Activated CD4-positive, alpha-beta T cell treated with anti-CD3 and anti-CD28 coated beads for 24 hours (primary cell): Measurements from ENCODE around the gene SLIT3.
A peak's percentile ranks its signal among the peaks of the same experiment; 100 is the strongest.

ENCODE experiments used
- DNase-seq, 2 donors: peaks; one replicate each; pipeline ENCODE4 v3.0.0-alpha.2; 2020; ENCODE audit warnings: low read depth in 2 of 2

Gene SLIT3

DNA sequence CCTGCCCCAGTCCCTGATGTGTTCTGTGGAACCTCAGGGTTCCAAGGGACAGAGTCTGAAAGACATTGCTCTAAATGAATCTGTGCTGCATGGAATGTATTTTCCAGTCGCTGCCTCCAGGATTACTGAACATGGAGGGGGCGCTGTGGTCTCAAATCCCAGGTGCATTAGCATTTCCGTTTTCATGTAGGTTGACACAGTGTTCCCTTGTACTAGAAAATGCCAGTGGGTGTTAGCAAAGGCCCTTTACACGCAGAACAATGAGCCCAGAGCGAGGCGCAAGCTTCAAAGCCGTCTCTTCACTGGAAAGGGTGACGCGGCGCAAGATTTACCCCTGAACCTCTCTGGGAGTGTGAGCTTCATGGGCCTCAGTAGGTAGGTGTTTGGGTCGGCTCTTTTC, 308.3 kb downstream of the SLIT3 start:
- no peak for DNase-seq

GRCh38 chr5:168992016-168992415, 308.9 kb downstream of the SLIT3 start:
- DNase-seq, result no peak

- DNase-seq, result no peak
These were observed 309.6 kb downstream of the SLIT3 start for GRCh38 chr5:168991311-168991710.

- DNase-seq, result no peak
These were observed 310.3 kb downstream of the SLIT3 start for GRCh38 chr5:168990679-168991078.

- no peak for DNase-seq
These were observed 311.0 kb downstream of the SLIT3 start for GRCh38 chr5:168989731-168990505.

GRCh38 chr5:168988699-168989098, 312.2 kb downstream of the SLIT3 start:
- DNase-seq, result no peak

DNA sequence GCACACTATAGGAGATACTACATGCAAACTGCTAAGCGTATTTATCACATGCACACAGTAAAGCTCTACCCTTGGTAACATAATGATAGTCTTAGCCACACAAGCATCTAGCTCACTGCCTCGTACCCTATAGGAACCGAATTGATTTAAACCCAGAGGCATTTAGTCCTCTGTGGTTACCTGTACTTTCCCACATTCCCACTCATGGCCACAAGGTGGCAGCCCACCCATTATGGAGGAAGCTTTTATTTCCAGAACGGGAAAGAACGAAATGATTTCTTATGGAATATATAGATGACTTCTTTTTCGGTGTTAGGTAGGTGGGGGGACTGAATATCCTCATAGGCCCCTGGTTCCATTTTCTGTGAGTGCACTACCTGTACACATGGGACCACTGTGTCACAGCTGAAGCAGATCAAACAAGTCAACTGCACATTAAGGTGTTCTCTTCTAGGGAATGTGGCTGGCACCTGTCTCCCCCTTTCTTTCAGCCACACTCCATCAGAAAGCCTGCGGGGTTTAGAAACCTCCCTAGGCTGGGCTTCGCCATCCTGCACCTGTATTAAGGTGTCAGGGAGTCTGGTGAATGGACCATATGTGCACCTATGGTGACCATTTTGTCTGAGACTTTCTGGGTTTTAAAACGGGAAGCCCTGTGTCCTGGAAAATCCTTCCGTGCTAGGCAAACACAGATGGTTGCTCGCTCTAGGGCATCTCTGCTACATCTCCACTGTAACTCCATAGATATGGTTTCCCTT, 313.2 kb downstream of the SLIT3 start:
- peak; percentile 29 to 62 for DNase-seq

- DNase-seq, result no peak
These were observed 315.5 kb downstream of the SLIT3 start for GRCh38 chr5:168985454-168985853.

GRCh38 chr5:168984135-168984675, 316.7 kb downstream of the SLIT3 start:
- no peak for DNase-seq

DNA sequence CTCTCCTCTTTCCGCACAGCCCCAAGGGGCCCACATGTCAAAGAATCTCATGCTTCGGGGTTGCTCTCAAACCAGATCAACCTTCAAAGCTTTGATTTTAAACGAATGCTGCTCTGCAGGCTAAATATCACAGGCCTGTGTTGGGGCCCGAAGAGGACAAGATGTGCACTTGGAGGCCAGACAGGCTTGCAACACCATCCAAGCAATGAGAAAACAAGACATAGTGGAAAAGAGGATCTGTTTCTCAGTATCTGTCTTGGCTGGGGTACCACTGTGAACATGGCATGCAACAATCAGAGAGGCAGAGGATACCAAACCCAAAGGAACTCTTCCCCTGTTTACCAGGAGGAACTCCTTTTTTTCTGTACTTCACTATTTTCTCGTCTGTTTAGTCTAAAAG, 321.8 kb downstream of the SLIT3 start:
- DNase-seq, result no peak

GRCh38 chr5:168978500-168978899, 322.4 kb downstream of the SLIT3 start:
- DNase-seq, result no peak

- no peak for DNase-seq
These were observed 322.9 kb downstream of the SLIT3 start for GRCh38 chr5:168978015-168978414.

GRCh38 chr5:168976311-168976970, 324.5 kb downstream of the SLIT3 start:
- no peak for DNase-seq

DNA sequence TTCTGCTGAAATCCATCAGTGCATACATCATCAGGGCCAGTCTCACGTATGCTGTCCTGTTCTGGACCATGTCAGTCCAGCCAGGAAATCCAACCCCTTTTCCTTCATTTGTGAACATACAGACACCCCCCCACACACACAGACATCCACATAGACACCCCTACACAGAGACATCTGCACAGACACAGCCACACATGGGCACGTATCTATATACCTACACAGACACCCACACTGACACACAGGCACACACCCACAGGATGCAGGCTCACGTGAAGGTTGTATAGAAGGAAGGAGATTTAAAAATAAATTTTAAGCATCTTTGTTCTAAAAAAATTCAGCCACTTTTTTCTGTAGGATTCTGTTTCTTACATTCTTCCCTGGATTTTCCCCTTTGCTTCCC, 325.6 kb downstream of the SLIT3 start:
- DNase-seq, result no peak

- DNase-seq, result no peak
These were observed 326.9 kb downstream of the SLIT3 start for GRCh38 chr5:168974082-168974481.

GRCh38 chr5:168972731-168973130, 328.2 kb downstream of the SLIT3 start:
- no peak for DNase-seq

- DNase-seq, result no peak
These were observed 329.8 kb downstream of the SLIT3 start for GRCh38 chr5:168971100-168971499.

- DNase-seq, result no peak
These were observed 331.5 kb downstream of the SLIT3 start for GRCh38 chr5:168969326-168969886.

- DNase-seq, result no peak
These were observed 332.9 kb downstream of the SLIT3 start for GRCh38 chr5:168967882-168968620.

GRCh38 chr5:168965638-168966037, 335.3 kb downstream of the SLIT3 start:
- no peak for DNase-seq

DNA sequence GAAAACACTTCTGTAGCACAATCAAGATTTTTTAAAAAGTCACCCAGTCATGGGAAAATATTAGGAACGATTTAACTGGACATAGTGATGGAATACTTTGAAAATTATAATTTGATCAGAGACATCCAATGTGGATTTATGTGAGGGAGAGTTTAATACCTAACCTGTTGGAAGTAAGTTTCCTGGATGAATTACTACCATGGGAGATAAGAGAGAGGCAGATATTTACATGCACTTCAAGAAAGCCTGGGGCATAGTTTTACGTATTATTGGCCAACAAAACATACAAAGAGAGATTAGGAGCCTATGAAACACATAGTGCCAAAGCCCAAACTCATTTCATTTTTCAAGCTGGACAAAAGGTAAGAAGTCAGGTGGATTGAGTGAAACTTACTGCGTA, 336.8 kb downstream of the SLIT3 start:
- no peak for DNase-seq
